Natural killer cell (primary cell): Measurements from ENCODE around the gene DPM2. TPM values are rescaled to one million over a fixed set of nuclear protein-coding genes. Genes with fewer than 3 reads are reported as not detected.

Source experiments
- ATAC-seq, 3 donors: fragments of 150-1000 bp in 2 of 3; fragments of 200-7000 bp in 1 of 3; cut with Tn5 transposase; 1 replicate in 1 of 3; 2 replicates in 2 of 3; pipeline ENCODE4 v1.10.0; 2021; ENCODE audit warnings: mild to moderate bottlenecking in 2 of 3, moderate library complexity in 2 of 3
- DNase-seq, 2 donors: peaks; one replicate each; pipeline versions ENCODE4 v3.0.0 to v3.0.0-alpha.2; 2013 to 2021; ENCODE audit warnings: mixed read lengths in 1 of 2
- H3K27ac ChIP-seq: one replicate; pipeline ENCODE4 v1.5.1; 2013; ENCODE audit warnings: mild to moderate bottlenecking, low read length
- H3K27me3 ChIP-seq: one replicate; pipeline ENCODE4 v1.6.1; 2013; ENCODE audit warnings: low read length; ENCODE audit not compliant: control insufficient read depth, insufficient read depth
- H3K36me3 ChIP-seq: one replicate; pipeline ENCODE4 v1.6.1; 2013; ENCODE audit warnings: low read length; ENCODE audit not compliant: control insufficient read depth, insufficient read depth
- H3K4me1 ChIP-seq: one replicate; pipeline ENCODE4 v1.6.1; 2013; ENCODE audit warnings: low read length; ENCODE audit not compliant: control insufficient read depth, insufficient read depth
- H3K4me3 ChIP-seq: one replicate; pipeline ENCODE4 v1.5.1; 2013; ENCODE audit warnings: low read length
- H3K9me3 ChIP-seq: one replicate; pipeline ENCODE4 v1.6.1; 2013; ENCODE audit warnings: low read length; ENCODE audit not compliant: control insufficient read depth, insufficient read depth
- H3K27ac Mint-ChIP-seq, 2 donors: one replicate each; pipeline ENCODE4 v1.8.0; 2022; ENCODE audit warnings: mild to moderate bottlenecking in 2 of 2, mixed read lengths in 2 of 2, moderate library complexity in 1 of 2
- H3K27me3 Mint-ChIP-seq, 2 donors: one replicate each; pipeline ENCODE4 v1.8.0; 2022; ENCODE audit warnings: low read depth in 2 of 2, mixed read lengths in 2 of 2
- H3K36me3 Mint-ChIP-seq: one replicate; pipeline ENCODE4 v1.8.0; 2022; ENCODE audit warnings: mixed read lengths
- H3K4me1 Mint-ChIP-seq, 2 donors: one replicate each; pipeline ENCODE4 v1.8.0; 2022; ENCODE audit warnings: mixed read lengths in 2 of 2
- H3K4me3 Mint-ChIP-seq: one replicate; pipeline ENCODE4 v1.8.0; 2022; ENCODE audit warnings: mild to moderate bottlenecking, moderate library complexity, mixed read lengths
- H3K9me3 Mint-ChIP-seq, 2 donors: one replicate each; pipeline ENCODE4 v1.8.0; 2022; ENCODE audit warnings: mixed read lengths in 2 of 2
- WGBS: methylation state at CpG from one replicate; pipeline ENCODE4 v1.1.7; 2013; ENCODE audit warnings: missing lambda C conversion rate; ENCODE audit not compliant: insufficient coverage; 5-methylcytosine and 5-hydroxymethylcytosine counted together
- intact Hi-C: fragments of 100-400 bp; cut with micrococcal nuclease; formaldehyde crosslinking; loops from one replicate; pipeline ENCODE4 v1.14.2; 2022
- total RNA-seq, 4 donors: library from RNA; stranded (reverse); fragments of 120-200 nt in 1 of 4; gene quantifications; one replicate each; pipeline versions ENCODE4 v1.2.3 to v1.2.4, GENCODE V29; 2013 to 2022
- TF ChIP-seq, protein P1 (sequence below): fragments of 200-600 bp; IDR thresholded peaks from one replicate; pipeline ENCODE4 v1.8.0; 2022; ENCODE audit warnings: antibody characterized with exemption

DPM2 gene
- total RNA-seq, 3 donors from 2014 or later (not counting 1 experiment from before 2014, with no cell fraction given), result 22.9 to 31.4 (median 24.1) TPM

DNA sequence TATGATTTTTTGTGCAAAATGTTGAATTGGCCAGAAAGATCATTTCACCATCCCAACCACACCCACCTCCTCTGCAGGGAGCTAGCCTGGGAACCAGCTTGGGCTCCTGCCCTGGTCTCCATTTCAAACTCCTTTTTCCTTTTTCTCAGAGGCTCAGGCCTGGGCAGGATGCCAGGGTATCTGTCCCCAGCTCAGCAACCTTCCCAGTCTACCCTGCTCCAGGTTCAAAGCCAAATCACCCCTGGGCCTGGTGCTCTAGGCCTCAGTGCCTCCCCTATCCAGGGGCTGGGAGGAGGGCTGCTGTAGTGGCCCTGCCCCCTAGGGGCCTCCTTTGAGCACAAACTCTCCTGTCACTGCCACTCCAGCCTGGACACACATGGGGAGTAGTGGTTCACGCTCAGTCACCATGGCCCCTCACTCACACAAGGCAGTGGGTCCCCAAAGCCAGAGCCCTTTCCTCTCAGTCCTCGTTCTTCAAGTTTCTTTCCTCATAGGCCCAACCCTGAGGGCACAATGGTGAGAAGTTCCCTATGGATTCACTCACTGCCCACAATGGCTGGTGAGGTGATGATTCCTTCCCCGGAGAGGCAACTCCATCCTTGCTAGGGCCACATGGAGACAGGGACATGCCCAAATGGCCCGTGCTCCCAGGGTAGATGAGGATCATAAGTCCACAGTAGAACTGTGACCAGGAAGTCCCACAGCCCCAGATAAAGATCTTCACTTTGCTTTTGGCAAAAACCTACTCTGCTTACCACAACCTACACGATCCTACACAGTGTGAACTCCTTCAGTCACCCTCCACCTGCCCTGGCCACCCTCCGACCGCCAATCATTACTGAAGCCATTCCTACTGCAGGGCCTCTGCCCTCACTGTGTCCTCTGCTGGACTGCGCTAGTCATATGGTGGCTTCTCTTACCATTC lies 19.2 kb downstream of the DPM2 start:
- H3K27ac ChIP-seq, result peak overlapping the region; percentile 21

DNA sequence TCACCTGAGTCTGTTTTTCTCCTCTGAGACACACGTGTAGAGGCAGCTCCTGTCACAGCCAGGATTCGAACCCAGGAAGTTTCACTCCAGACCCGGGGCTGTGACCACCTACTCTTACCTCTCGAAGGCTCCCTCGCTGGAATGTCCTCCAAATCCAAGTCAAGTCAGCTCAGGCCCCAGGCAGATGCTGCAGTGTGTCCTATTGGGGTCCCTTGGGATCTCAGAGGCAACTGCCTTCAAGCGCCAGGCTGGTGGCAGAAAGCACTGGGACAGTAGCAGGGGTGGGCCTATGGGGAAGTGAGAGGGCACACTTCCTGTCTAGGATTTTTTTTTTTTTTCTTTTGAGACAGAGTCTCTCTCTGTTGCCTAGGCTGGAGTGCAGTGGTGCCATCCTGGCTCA lies 20.1 kb downstream of the DPM2 start:
- Mint-ChIP-seq H3K4me3 (peak overlapping the region; percentile 62), H3K36me3 (no peaks in the 10 kb centered on the region), H3K27me3 (no peaks in the 10 kb centered on the region), H3K4me1 (peaks cover 15 to 42% of the 10 kb centered on the region in 2 donors), H3K27ac (peak overlapping the region in 1 of 2 donors; percentile 74), H3K9me3 (no peaks in the 10 kb centered on the region)
- Histone ChIP-seq H3K27me3 (peaks cover 3% of the 10 kb centered on the region), H3K36me3 (peaks cover 11% of the 10 kb centered on the region), H3K9me3 (no peaks in the 10 kb centered on the region), H3K4me3 (peak overlapping the region; percentile 30), H3K4me1 (peaks cover 65% of the 10 kb centered on the region), H3K27ac (peak overlapping the region; percentile 56)
- WGBS, result 44% methylated on average over 6 of the region's 6 CpGs
- intact Hi-C loops, result loop anchor here (1.0 to 10.0 kb wide), 4 partner anchors 11 to 693 kb away; partner anchors contain the start of gene FPGS
- DNase-seq, result peak in 1 of 2 donors; percentile 40
- no peak for ATAC-seq
- TF ChIP-seq, protein P1, sequence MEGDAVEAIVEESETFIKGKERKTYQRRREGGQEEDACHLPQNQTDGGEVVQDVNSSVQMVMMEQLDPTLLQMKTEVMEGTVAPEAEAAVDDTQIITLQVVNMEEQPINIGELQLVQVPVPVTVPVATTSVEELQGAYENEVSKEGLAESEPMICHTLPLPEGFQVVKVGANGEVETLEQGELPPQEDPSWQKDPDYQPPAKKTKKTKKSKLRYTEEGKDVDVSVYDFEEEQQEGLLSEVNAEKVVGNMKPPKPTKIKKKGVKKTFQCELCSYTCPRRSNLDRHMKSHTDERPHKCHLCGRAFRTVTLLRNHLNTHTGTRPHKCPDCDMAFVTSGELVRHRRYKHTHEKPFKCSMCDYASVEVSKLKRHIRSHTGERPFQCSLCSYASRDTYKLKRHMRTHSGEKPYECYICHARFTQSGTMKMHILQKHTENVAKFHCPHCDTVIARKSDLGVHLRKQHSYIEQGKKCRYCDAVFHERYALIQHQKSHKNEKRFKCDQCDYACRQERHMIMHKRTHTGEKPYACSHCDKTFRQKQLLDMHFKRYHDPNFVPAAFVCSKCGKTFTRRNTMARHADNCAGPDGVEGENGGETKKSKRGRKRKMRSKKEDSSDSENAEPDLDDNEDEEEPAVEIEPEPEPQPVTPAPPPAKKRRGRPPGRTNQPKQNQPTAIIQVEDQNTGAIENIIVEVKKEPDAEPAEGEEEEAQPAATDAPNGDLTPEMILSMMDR, result no peak

More for the DNA sequence above, 19.2 kb downstream of the DPM2 start:
- Histone ChIP-seq H3K27me3 (peaks cover 3% of the 10 kb centered on the region), H3K36me3 (peaks cover 6% of the 10 kb centered on the region), H3K4me3 (no peak overlapping the region), H3K9me3 (no peaks in the 10 kb centered on the region), H3K4me1 (peaks cover 65% of the 10 kb centered on the region)
- no peak for ATAC-seq
- Mint-ChIP-seq H3K4me1 (peaks cover 15 to 42% of the 10 kb centered on the region in 2 donors), H3K27ac (peak overlapping the region; percentile 46 to 81), H3K9me3 (no peaks in the 10 kb centered on the region), H3K4me3 (peak overlapping the region; percentile 45), H3K27me3 (no peaks in the 10 kb centered on the region), H3K36me3 (no peaks in the 10 kb centered on the region)
- DNase-seq, result peak in 1 of 2 donors; percentile 33
- TF ChIP-seq, protein P1, result no peak
- 68% methylated on average over 8 of the region's 8 CpGs for WGBS
- intact Hi-C loops, result loop anchor here (2.0 to 10.0 kb wide), 3 partner anchors 56 to 694 kb away; partner anchors contain the start of gene FPGS

DNA sequence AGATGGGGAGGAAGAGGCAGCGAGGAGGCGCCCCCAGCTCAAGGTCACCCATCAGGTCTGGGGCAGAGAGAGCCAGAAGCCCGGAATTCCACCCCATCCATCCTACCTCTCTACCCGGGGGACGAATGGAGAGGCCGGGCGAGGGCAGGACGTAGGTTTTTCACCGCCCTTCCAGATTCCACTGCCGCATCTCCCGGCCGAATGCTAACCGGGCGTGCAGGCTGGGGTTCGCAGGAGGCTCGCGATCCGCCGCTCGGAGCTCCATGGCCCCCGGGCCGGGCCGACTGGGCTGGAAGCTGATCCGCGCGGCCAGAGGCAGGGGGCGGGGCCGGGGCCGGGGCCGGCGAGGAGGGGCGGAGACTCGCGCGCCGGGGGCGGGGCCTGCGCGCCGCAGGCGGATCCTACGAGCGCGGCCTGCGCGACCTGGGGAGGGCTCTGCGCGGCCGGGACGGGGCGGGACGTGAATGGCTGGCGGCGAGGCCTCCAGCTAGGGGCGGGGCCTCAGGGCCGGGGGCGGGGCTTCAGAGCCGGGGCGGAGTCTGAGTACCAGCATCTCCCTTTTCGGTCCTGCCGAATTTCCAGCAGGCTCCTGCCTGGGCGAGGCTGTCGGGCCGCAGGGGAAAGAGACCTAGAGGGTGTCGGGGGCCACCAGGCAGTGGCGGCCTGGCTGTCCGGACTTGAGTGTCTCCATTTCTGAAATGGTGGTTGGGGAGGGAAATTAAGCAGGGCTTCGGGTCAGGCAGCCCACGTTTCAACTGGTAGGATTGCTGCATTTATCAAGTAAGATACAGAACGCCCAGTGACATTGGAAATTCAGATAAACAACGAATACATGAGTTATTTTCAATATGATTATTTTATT lies 20.7 kb downstream of the DPM2 start, which contains the start of gene ST6GALNAC4:
Gene ST6GALNAC4, minus strand, starts transcription at position 322 of the 862 bp plus-strand sequence. CDS start 622 bp downstream, outside the sequence.
- H3K9me3 Mint-ChIP-seq, result no peaks in the 10 kb centered on the region
- peaks cover 15 to 40% of the 10 kb centered on the region in 2 donors for H3K4me1 Mint-ChIP-seq
- ATAC-seq (peak; percentile 97 to 99 (median 98)), DNase-seq (peak; percentile 93 to 96)
- H3K4me3 Mint-ChIP-seq, result peak within 1 kb of the TSS; percentile 79
- WGBS, result 2% methylated on average over 69 of the region's 71 CpGs
- Histone ChIP-seq H3K4me1 (peaks cover 62% of the 10 kb centered on the region), H3K27me3 (no peaks in the 10 kb centered on the region), H3K9me3 (no peaks in the 10 kb centered on the region), H3K36me3 (peaks cover 18% of the 10 kb centered on the region), H3K4me3 (peak within 1 kb of the TSS; percentile 84), H3K27ac (peak within 1 kb of the TSS; percentile 76)
- intact Hi-C loops, result loop anchor here (1.0 to 10.0 kb wide), 3 partner anchors 11 to 692 kb away; no protein-coding TSS in a partner anchor
- no peaks in the 10 kb centered on the region for H3K36me3 Mint-ChIP-seq
- H3K27me3 Mint-ChIP-seq, result no peaks in the 10 kb centered on the region
- TF ChIP-seq, protein P1, result no peak
- H3K27ac Mint-ChIP-seq, result peak within 1 kb of the TSS in 1 of 2 donors; percentile 74
